GM19397 (cell line): ENCODE data around the gene PLEKHA7.

Experiments
- ATAC-seq: cut with Tn5 transposase; IDR thresholded peaks from one replicate; pipeline ENCODE4 v1.9.1; 2021; ENCODE audit warnings: mild to moderate bottlenecking, moderate library complexity; ENCODE audit not compliant: unreplicated experiment

Gene PLEKHA7

GRCh38 chr11:16793009-16793408 lies 221.2 kb downstream of the PLEKHA7 start:
- no peak for ATAC-seq

- ATAC-seq: no peak
Measured at GRCh38 chr11:16792426-16792825, 221.8 kb downstream of the PLEKHA7 start.

GRCh38 chr11:16791191-16791961 lies 222.8 kb downstream of the PLEKHA7 start:
- ATAC-seq: no peak

- no peak for ATAC-seq
Measured at GRCh38 chr11:16790486-16791190, 223.6 kb downstream of the PLEKHA7 start.

GRCh38 chr11:16789560-16790485 lies 224.4 kb downstream of the PLEKHA7 start:
- ATAC-seq: no peak

- no peak for ATAC-seq
Measured at GRCh38 chr11:16789063-16789420, 225.2 kb downstream of the PLEKHA7 start.

- ATAC-seq: peak; percentile 71
Measured at GRCh38 chr11:16788141-16789062, 225.8 kb downstream of the PLEKHA7 start.

- no peak for ATAC-seq
Measured at GRCh38 chr11:16787035-16787742, 227.0 kb downstream of the PLEKHA7 start.

GRCh38 chr11:16786131-16786530 lies 228.1 kb downstream of the PLEKHA7 start:
- no peak for ATAC-seq

- peak; percentile 56 for ATAC-seq
Measured at GRCh38 chr11:16785520-16786128, 228.6 kb downstream of the PLEKHA7 start.

- no peak for ATAC-seq
Measured at GRCh38 chr11:16784666-16785065, 229.5 kb downstream of the PLEKHA7 start.

- no peak for ATAC-seq
Measured at GRCh38 chr11:16784097-16784496, 230.1 kb downstream of the PLEKHA7 start.

- no peak for ATAC-seq
Measured at GRCh38 chr11:16783321-16783801, 230.9 kb downstream of the PLEKHA7 start.

- no peak for ATAC-seq
Measured at GRCh38 chr11:16781936-16782919, 232.0 kb downstream of the PLEKHA7 start.

- ATAC-seq: no peak
Measured at GRCh38 chr11:16780698-16781550, 233.3 kb downstream of the PLEKHA7 start.

GRCh38 chr11:16780146-16780545 lies 234.1 kb downstream of the PLEKHA7 start:
- ATAC-seq: no peak

- no peak for ATAC-seq
Measured at GRCh38 chr11:16779436-16779835, 234.8 kb downstream of the PLEKHA7 start.
